ENCODE data around the gene CTPS2. TPM values are rescaled to one million over a fixed set of nuclear protein-coding genes. Genes with fewer than 3 reads are reported as not detected.

Gene CTPS2
- total RNA-seq, 2 experiments from 2014 or later: 6.3 to 6.6 TPM

- POLR2A ChIA-PET: no interaction called here
- no peaks in the 10 kb centered on the region for H3K36me3 Mint-ChIP-seq
- intact Hi-C loops (cut with micrococcal nuclease): no loop called here
Measured at GRCh38 chrX:16559206-16559619, 153.3 kb downstream of the CTPS2 start.

GRCh38 chrX:16558489-16558888, 154.0 kb downstream of the CTPS2 start:
- intact Hi-C loops (cut with micrococcal nuclease): no loop called here
- CTCF ChIA-PET: no interaction called here
- no peaks in the 10 kb centered on the region for H3K27me3 Mint-ChIP-seq

More at GRCh38 chrX:16559206-16559619, 153.3 kb downstream of the CTPS2 start:
- Mint-ChIP-seq H3K27me3 (no peaks in the 10 kb centered on the region), H3K4me3 (no peak overlapping the region), H3K27ac (no peak overlapping the region), H3K9me3 (no peaks in the 10 kb centered on the region), H3K4me1 (ENCODE audit: low read depth) (peaks cover 6% of the 10 kb centered on the region)
- CTCF ChIA-PET: no interaction called here
- DNase-seq: no peak

GRCh38 chrX:16552546-16552945, 159.9 kb downstream of the CTPS2 start:
- ChIA-PET CTCF (no interaction called here), POLR2A (no interaction called here)
- DNase-seq: no peak
- Mint-ChIP-seq H3K36me3 (no peaks in the 10 kb centered on the region), H3K4me3 (no peak overlapping the region), H3K9me3 (no peaks in the 10 kb centered on the region), H3K4me1 (ENCODE audit: low read depth) (no peaks in the 10 kb centered on the region), H3K27me3 (no peaks in the 10 kb centered on the region), H3K27ac (no peak overlapping the region)
- intact Hi-C loops (cut with micrococcal nuclease): no loop called here

More at GRCh38 chrX:16558489-16558888, 154.0 kb downstream of the CTPS2 start:
- no peak overlapping the region for H3K4me3 Mint-ChIP-seq
- peaks cover 6% of the 10 kb centered on the region for H3K4me1 Mint-ChIP-seq (ENCODE audit: low read depth)
- POLR2A ChIA-PET: no interaction called here
- H3K36me3 Mint-ChIP-seq: no peaks in the 10 kb centered on the region
- H3K27ac Mint-ChIP-seq: no peak overlapping the region
- DNase-seq: no peak
- H3K9me3 Mint-ChIP-seq: no peaks in the 10 kb centered on the region

- no peak overlapping the region for H3K4me3 Mint-ChIP-seq
- DNase-seq: no peak
- H3K27ac Mint-ChIP-seq: no peak overlapping the region
- H3K36me3 Mint-ChIP-seq: no peaks in the 10 kb centered on the region
- no peaks in the 10 kb centered on the region for H3K27me3 Mint-ChIP-seq
- intact Hi-C loops (cut with micrococcal nuclease): no loop called here
- POLR2A ChIA-PET: no interaction called here
- no peaks in the 10 kb centered on the region for H3K9me3 Mint-ChIP-seq
- H3K4me1 Mint-ChIP-seq (ENCODE audit: low read depth): no peaks in the 10 kb centered on the region
- CTCF ChIA-PET: no interaction called here
Measured at GRCh38 chrX:16547644-16548043, 164.8 kb downstream of the CTPS2 start.

GRCh38 chrX:16544969-16545368, 167.5 kb downstream of the CTPS2 start:
- Mint-ChIP-seq H3K9me3 (no peaks in the 10 kb centered on the region), H3K36me3 (no peaks in the 10 kb centered on the region), H3K4me3 (no peak overlapping the region), H3K4me1 (ENCODE audit: low read depth) (no peaks in the 10 kb centered on the region), H3K27ac (no peak overlapping the region), H3K27me3 (no peaks in the 10 kb centered on the region)
- no peak for DNase-seq
- ChIA-PET POLR2A (no interaction called here), CTCF (no interaction called here)
- intact Hi-C loops (cut with micrococcal nuclease): no loop called here

Small RNAs within 50 kb of the gene (microRNA-seq; reads per million reads assigned to microRNA genes)
- not detected for gene MIR548AM (ENCODE audit: borderline microRNAs expressed, borderline number of aligned reads, borderline replicate concordance)

Other genes starting within 250 kb of the CTPS2 start
- not detected for gene S100G, start 62.5 kb downstream of the CTPS2 start, total RNA-seq
- gene SYAP1, start 6.9 kb upstream of the CTPS2 start, total RNA-seq: 10 to 100 TPM; 20.8 to 22.4 TPM
- 10 to 100 TPM; 14.2 to 15.1 TPM for gene TXLNG, start 73.8 kb upstream of the CTPS2 start, total RNA-seq
- 100 to 1,000 TPM; 213 to 216 TPM for gene RBBP7, start 157.7 kb upstream of the CTPS2 start, total RNA-seq
- not detected for gene REPS2, start 234.0 kb upstream of the CTPS2 start, total RNA-seq

All from activated CD4-positive, alpha-beta memory T cell treated with anti-CD3 and anti-CD28 coated beads for 36 hours (primary cell).